Measurements from ENCODE around the gene TMEM140. TPM values are rescaled to one million over a fixed set of nuclear protein-coding genes. Genes with fewer than 3 reads are reported as not detected.
"Not testable (repeated sequence)": the region's sequence is repeated elsewhere in the genome, so short reads cannot be mapped to it uniquely, and the experiment has no call there.

The TMEM140 gene
- total RNA-seq, 4 donors from 2014 or later: 116 to 179 (median 145) TPM

- Histone ChIP-seq H3K4me3 (peak overlapping the region; percentile 63 to 85 (median 72)), H3K4me1 (peaks cover 64 to 70% of the 10 kb centered on the region in 2 donors), H3K9me3 (no peaks in the 10 kb centered on the region), H3K27ac (peak overlapping the region; percentile 93 to 97 (median 96)), H3K27me3 (no peaks in the 10 kb centered on the region), H3K36me3 (peaks cover 0 to 24% of the 10 kb centered on the region in 2 donors)
- TF ChIP-seq CTCF (IDR thresholded peaks at IDR 0.05 in 4 of 5, conservative IDR thresholded peaks at IDR 0.05 in 1 of 5) (peak; percentile 26 to 54 (median 46)), POLR2A (IDR thresholded peaks at IDR 0.05) (peak; percentile 32 to 49)
- intact Hi-C loops (cut with DNase I; ENCODE audit: low total_unique reads): loop anchor here (5.0 kb wide), 1 partner anchor 637 kb away; no protein-coding TSS in a partner anchor
- in situ Hi-C loops (cut with MboI; ENCODE audit: low sequenced_read_pairs in 4 of 4): no loop called here
- DNase-seq (peak in 1 of 2 donors; percentile 72), ATAC-seq (no peak)
These were observed 21.5 kb downstream of the TMEM140 start for GRCh38 chr7:135169141-135169963.

- H3K4me3 ChIP-seq: peak overlapping the region; percentile 63 to 85 (median 72)
- no peak for TF ChIP-seq POLR2A (IDR thresholded peaks at IDR 0.05)
- no peak for TF ChIP-seq CTCF (IDR thresholded peaks at IDR 0.05 in 4 of 5, conservative IDR thresholded peaks at IDR 0.05 in 1 of 5)
- in situ Hi-C loops (cut with MboI; ENCODE audit: low sequenced_read_pairs in 4 of 4): no loop called here
- peaks cover 59 to 64% of the 10 kb centered on the region in 2 donors for H3K4me1 ChIP-seq
- intact Hi-C loops (cut with DNase I; ENCODE audit: low total_unique reads): loop anchor here (1.0 to 5.0 kb wide), 5 partner anchors 23 to 638 kb away; partner anchors contain the start of genes AGBL3 and WDR91
- H3K27me3 ChIP-seq: no peaks in the 10 kb centered on the region
- peaks cover 0 to 24% of the 10 kb centered on the region in 2 donors for H3K36me3 ChIP-seq
- peak; percentile 0 to 3 for ATAC-seq
- DNase-seq: no peak
- peak overlapping the region; percentile 93 to 97 (median 96) for H3K27ac ChIP-seq
- no peaks in the 10 kb centered on the region for H3K9me3 ChIP-seq
These were observed 22.0 kb downstream of the TMEM140 start for GRCh38 chr7:135169964-135170273.

GRCh38 chr7:135170274-135170997 lies 22.6 kb downstream of the TMEM140 start, which contains the start of gene CYREN:
TSS of gene CYREN (minus strand) at chr7:135170707. CDS start at chr7:135168922, 1,785 bp downstream.
- H3K4me3 ChIP-seq: peak within 1 kb of the TSS; percentile 63 to 85 (median 72)
- H3K9me3 ChIP-seq: no peaks in the 10 kb centered on the region
- intact Hi-C loops (cut with DNase I; ENCODE audit: low total_unique reads) (loop anchor here (1.0 to 5.0 kb wide), 4 partner anchors 23 to 478 kb away; partner anchors contain the start of genes AGBL3 and WDR91), in situ Hi-C loops (cut with MboI; ENCODE audit: low sequenced_read_pairs in 4 of 4) (no loop called here)
- H3K27ac ChIP-seq: peak within 1 kb of the TSS; percentile 93 to 97 (median 96)
- peaks cover 53 to 59% of the 10 kb centered on the region in 2 donors for H3K4me1 ChIP-seq
- no peaks in the 10 kb centered on the region for H3K27me3 ChIP-seq
- DNase-seq (peak; percentile 90 to 95), ATAC-seq (peak; percentile 63 to 74)
- TF ChIP-seq CTCF (IDR thresholded peaks at IDR 0.05 in 4 of 5, conservative IDR thresholded peaks at IDR 0.05 in 1 of 5) (peak; percentile 54 to 77 (median 66)), POLR2A (IDR thresholded peaks at IDR 0.05) (peak; percentile 81 to 89)
- peaks cover 0 to 23% of the 10 kb centered on the region in 2 donors for H3K36me3 ChIP-seq

- H3K9me3 ChIP-seq; H3K27me3 ChIP-seq; DNase-seq; ATAC-seq; in situ Hi-C loops (cut with MboI; ENCODE audit: low sequenced_read_pairs in 4 of 4): not testable (repeated sequence)
- Histone ChIP-seq H3K27ac (peak overlapping the region; percentile 93 to 97 (median 96)), H3K4me3 (peak overlapping the region; percentile 63 to 85 (median 72)), H3K4me1 (peaks cover 47 to 53% of the 10 kb centered on the region in 2 donors), H3K36me3 (peaks cover 0 to 23% of the 10 kb centered on the region in 2 donors)
- TF ChIP-seq CTCF (IDR thresholded peaks at IDR 0.05 in 4 of 5, conservative IDR thresholded peaks at IDR 0.05 in 1 of 5): peak in 1 of 5 experiments; percentile 10
- intact Hi-C loops (cut with DNase I; ENCODE audit: low total_unique reads): loop anchor here (1.0 to 5.0 kb wide), 4 partner anchors 24 to 479 kb away; partner anchors contain the start of genes AGBL3 and WDR91
These were observed 23.2 kb downstream of the TMEM140 start for GRCh38 chr7:135170998-135171481.

All from gastrocnemius medialis (tissue), 4 donors.